ENCODE results near the gene ACTG2. TPM values are rescaled to one million over a fixed set of nuclear protein-coding genes. Genes with fewer than 3 reads are reported as not detected.

ACTG2 gene
- not detected for total RNA-seq (ENCODE audit: unreplicated experiment)
- long read RNA-seq, result 0 reads

GRCh38 chr2:73892631-73893329 is at the start of gene ACTG2:
Gene ACTG2 (plus strand): TSS chr2:73893008. CDS start chr2:73901312, 8,304 bp downstream.
- Mint-ChIP-seq H3K4me3 (ENCODE audit: unreplicated experiment) (no peak within 1 kb of the TSS), H3K27me3 (ENCODE audit: unreplicated experiment) (peaks cover 6% of the 10 kb centered on the region), H3K27ac (ENCODE audit: unreplicated experiment) (no peak within 1 kb of the TSS), H3K4me1 (ENCODE audit: low read depth, unreplicated experiment) (no peaks in the 10 kb centered on the region), H3K9me3 (ENCODE audit: unreplicated experiment) (peaks cover 2% of the 10 kb centered on the region), H3K36me3 (ENCODE audit: unreplicated experiment) (no peaks in the 10 kb centered on the region)
- TF ChIP-seq, protein P1, sequence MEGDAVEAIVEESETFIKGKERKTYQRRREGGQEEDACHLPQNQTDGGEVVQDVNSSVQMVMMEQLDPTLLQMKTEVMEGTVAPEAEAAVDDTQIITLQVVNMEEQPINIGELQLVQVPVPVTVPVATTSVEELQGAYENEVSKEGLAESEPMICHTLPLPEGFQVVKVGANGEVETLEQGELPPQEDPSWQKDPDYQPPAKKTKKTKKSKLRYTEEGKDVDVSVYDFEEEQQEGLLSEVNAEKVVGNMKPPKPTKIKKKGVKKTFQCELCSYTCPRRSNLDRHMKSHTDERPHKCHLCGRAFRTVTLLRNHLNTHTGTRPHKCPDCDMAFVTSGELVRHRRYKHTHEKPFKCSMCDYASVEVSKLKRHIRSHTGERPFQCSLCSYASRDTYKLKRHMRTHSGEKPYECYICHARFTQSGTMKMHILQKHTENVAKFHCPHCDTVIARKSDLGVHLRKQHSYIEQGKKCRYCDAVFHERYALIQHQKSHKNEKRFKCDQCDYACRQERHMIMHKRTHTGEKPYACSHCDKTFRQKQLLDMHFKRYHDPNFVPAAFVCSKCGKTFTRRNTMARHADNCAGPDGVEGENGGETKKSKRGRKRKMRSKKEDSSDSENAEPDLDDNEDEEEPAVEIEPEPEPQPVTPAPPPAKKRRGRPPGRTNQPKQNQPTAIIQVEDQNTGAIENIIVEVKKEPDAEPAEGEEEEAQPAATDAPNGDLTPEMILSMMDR (IDR thresholded peaks at IDR 0.05; ENCODE audit: partially characterized antibody, unreplicated experiment), result no peak
- DNase-seq, result no peak

DNA sequence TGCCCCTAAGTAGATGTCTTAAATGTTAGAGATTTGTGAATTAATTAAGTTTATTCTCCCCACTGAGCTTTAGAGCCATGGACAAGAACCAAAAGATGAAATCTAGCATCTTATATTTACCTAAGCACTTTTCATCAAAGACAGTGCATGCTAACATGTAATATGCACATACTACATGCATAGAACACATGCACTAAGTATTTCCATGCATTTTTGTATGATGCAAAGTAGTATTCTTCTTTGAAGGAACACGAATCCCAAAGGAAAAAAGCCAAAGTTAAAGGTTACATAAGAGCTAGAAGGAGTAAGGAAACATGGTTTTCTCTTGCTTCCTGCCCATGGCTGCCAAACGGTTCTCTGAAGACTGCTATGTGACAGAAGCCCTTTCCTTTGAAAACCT is 48.7 kb upstream of the ACTG2 start:
- Mint-ChIP-seq H3K27ac (ENCODE audit: unreplicated experiment) (no peak overlapping the region), H3K27me3 (ENCODE audit: unreplicated experiment) (no peaks in the 10 kb centered on the region), H3K4me3 (ENCODE audit: unreplicated experiment) (no peak overlapping the region), H3K36me3 (ENCODE audit: unreplicated experiment) (no peaks in the 10 kb centered on the region), H3K9me3 (ENCODE audit: unreplicated experiment) (no peaks in the 10 kb centered on the region), H3K4me1 (ENCODE audit: low read depth, unreplicated experiment) (no peaks in the 10 kb centered on the region)
- no peak for DNase-seq
- TF ChIP-seq, protein P1 (IDR thresholded peaks at IDR 0.05; ENCODE audit: partially characterized antibody, unreplicated experiment), result no peak

GRCh38 chr2:73850009-73850408 is 42.8 kb upstream of the ACTG2 start:
- no peak overlapping the region for H3K27ac Mint-ChIP-seq (ENCODE audit: unreplicated experiment)

GRCh38 chr2:73851274-73851673 is 41.5 kb upstream of the ACTG2 start:
- peaks cover 6% of the 10 kb centered on the region for H3K36me3 Mint-ChIP-seq (ENCODE audit: unreplicated experiment)
- peaks cover 6% of the 10 kb centered on the region for H3K4me1 Mint-ChIP-seq (ENCODE audit: low read depth, unreplicated experiment)
- no peak overlapping the region for H3K4me3 Mint-ChIP-seq (ENCODE audit: unreplicated experiment)
- no peaks in the 10 kb centered on the region for H3K9me3 Mint-ChIP-seq (ENCODE audit: unreplicated experiment)
- DNase-seq, result no peak
- H3K27ac Mint-ChIP-seq (ENCODE audit: unreplicated experiment), result no peak overlapping the region
- H3K27me3 Mint-ChIP-seq (ENCODE audit: unreplicated experiment), result no peaks in the 10 kb centered on the region
- TF ChIP-seq, protein P1 (IDR thresholded peaks at IDR 0.05; ENCODE audit: partially characterized antibody, unreplicated experiment), result no peak

More at GRCh38 chr2:73850009-73850408, 42.8 kb upstream of the ACTG2 start:
- TF ChIP-seq, protein P1 (IDR thresholded peaks at IDR 0.05; ENCODE audit: partially characterized antibody, unreplicated experiment), result no peak
- H3K9me3 Mint-ChIP-seq (ENCODE audit: unreplicated experiment), result no peaks in the 10 kb centered on the region
- no peaks in the 10 kb centered on the region for H3K36me3 Mint-ChIP-seq (ENCODE audit: unreplicated experiment)
- peak; percentile 27 for DNase-seq
- H3K4me3 Mint-ChIP-seq (ENCODE audit: unreplicated experiment), result no peak overlapping the region
- no peaks in the 10 kb centered on the region for H3K27me3 Mint-ChIP-seq (ENCODE audit: unreplicated experiment)
- H3K4me1 Mint-ChIP-seq (ENCODE audit: low read depth, unreplicated experiment), result peaks cover 6% of the 10 kb centered on the region

DNA sequence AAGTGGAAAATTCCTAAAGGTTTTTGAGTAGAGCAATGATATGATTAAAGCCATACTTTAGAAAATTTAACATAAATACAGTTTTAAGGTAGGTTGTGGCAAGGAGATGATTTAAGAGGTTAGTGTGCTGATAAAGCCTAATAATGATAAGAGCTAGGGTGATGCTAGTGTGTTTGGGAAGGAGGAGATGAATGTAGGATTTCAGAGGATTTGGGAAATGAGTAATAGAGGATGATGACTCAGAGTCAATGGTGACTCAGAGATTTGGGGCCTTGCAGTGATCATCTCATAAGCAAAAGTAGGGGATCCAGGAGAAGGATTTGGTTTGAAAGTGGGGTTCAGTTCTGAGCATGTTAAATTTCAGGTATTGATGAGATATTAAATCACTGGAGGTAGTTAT is 40.8 kb upstream of the ACTG2 start:
- DNase-seq, result no peak
- Mint-ChIP-seq H3K9me3 (ENCODE audit: unreplicated experiment) (no peaks in the 10 kb centered on the region), H3K4me1 (ENCODE audit: low read depth, unreplicated experiment) (peaks cover 6% of the 10 kb centered on the region), H3K4me3 (ENCODE audit: unreplicated experiment) (no peak overlapping the region), H3K27me3 (ENCODE audit: unreplicated experiment) (no peaks in the 10 kb centered on the region), H3K27ac (ENCODE audit: unreplicated experiment) (no peak overlapping the region), H3K36me3 (ENCODE audit: unreplicated experiment) (peaks cover 6% of the 10 kb centered on the region)
- TF ChIP-seq, protein P1 (IDR thresholded peaks at IDR 0.05; ENCODE audit: partially characterized antibody, unreplicated experiment), result no peak
